ENCODE data around the gene PITPNM3. TPM values are rescaled to one million over a fixed set of nuclear protein-coding genes. Genes with fewer than 3 reads are reported as not detected.

The PITPNM3 gene
- 2.7 and 3.0 TPM in 2 replicates for polyA plus RNA-seq
- 2.9 and 3.2 TPM in 2 replicates for polyA minus RNA-seq

- Histone ChIP-seq H2AFZ (ENCODE audit: low read depth, low read length) (no peak within 1 kb of the TSS), H3K9ac (ENCODE audit: low read length) (peak within 1 kb of the TSS; percentile 55), H3K27me3 (ENCODE audit: insufficient read depth, low read depth, low read length) (peaks cover 31% of the 10 kb centered on the region)
Measured at GRCh38 chr17:6556121-6557039, at the start of gene PITPNM3. Gene PITPNM3 (minus strand): TSS chr17:6556555. CDS start chr17:6556406, 149 bp downstream.

DNA sequence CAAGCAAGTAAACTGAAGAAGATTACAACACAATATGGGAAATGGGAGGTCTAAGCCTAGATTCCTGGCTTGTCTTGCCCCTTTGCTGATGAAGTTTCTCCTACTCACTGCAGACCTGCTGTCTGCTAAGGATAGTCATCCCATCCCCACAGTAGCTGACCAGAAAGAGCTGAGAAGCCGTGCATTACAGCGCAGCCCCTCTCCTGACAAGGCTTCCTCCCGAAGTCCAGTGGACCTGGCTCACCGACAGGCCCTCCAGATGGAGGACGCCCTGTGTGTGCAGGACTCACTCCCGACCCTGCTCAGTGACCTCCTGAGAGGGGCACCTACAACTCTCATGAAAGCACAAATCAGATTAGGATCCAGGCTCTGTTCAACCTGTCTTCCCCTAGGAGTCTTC is 48.8 kb upstream of the PITPNM3 start:
- Histone ChIP-seq H2AFZ (ENCODE audit: low read depth, low read length) (no peak overlapping the region), H3K79me2 (replicated peaks; ENCODE audit: insufficient read depth, low read length) (no peaks in the 10 kb centered on the region), H3K9me3 (ENCODE audit: low read length) (no peaks in the 10 kb centered on the region), H3K9ac (ENCODE audit: low read length) (no peak overlapping the region), H3K27ac (ENCODE audit: low read length) (no peak overlapping the region), H3K27me3 (ENCODE audit: insufficient read depth, low read depth, low read length) (no peaks in the 10 kb centered on the region), H3K4me2 (ENCODE audit: low read length) (no peak overlapping the region), H4K20me1 (ENCODE audit: insufficient read depth) (no peaks in the 10 kb centered on the region), H3K4me3 (ENCODE audit: low read length) (no peak overlapping the region), H3K36me3 (ENCODE audit: insufficient read depth, low read length) (peaks cover 6% of the 10 kb centered on the region), H3F3A (ENCODE audit: insufficient read depth, low read length, poor library complexity, severe bottlenecking) (no peaks in the 10 kb centered on the region), H3K9me2 (ENCODE audit: insufficient read depth, low read length) (no peaks in the 10 kb centered on the region)
- no peak for TF ChIP-seq EZH2 (IDR thresholded peaks at IDR 0.05; ENCODE audit: borderline replicate concordance, insufficient read depth, low read length, poor library complexity, severe bottlenecking)
- TF ChIP-seq TAF1 (IDR thresholded peaks at IDR 0.05; ENCODE audit: low read depth) = no peak
- TF ChIP-seq POLR2AphosphoS5 (IDR thresholded peaks at IDR 0.05) = no peak
- no peak for TF ChIP-seq EP300 (conservative IDR thresholded peaks at IDR 0.05; ENCODE audit: poor library complexity, severe bottlenecking)
- no peak for TF ChIP-seq MXI1 (conservative IDR thresholded peaks at IDR 0.05; ENCODE audit: poor library complexity, severe bottlenecking)
- TF ChIP-seq SMC3 (conservative IDR thresholded peaks at IDR 0.05; ENCODE audit: poor library complexity) = no peak
- no peak for TF ChIP-seq REST (IDR thresholded peaks at IDR 0.05; ENCODE audit: borderline replicate concordance)
- no peak for TF ChIP-seq RAD21 (conservative IDR thresholded peaks at IDR 0.05)

More at GRCh38 chr17:6556121-6557039, at the start of gene PITPNM3:
- no peaks in the 10 kb centered on the region for H3K36me3 ChIP-seq (ENCODE audit: insufficient read depth, low read length)
- H3K4me3 ChIP-seq (ENCODE audit: low read length) = peak within 1 kb of the TSS; percentile 67
- no peaks in the 10 kb centered on the region for H3F3A ChIP-seq (ENCODE audit: insufficient read depth, low read length, poor library complexity, severe bottlenecking)
- TF ChIP-seq POLR2AphosphoS5 (IDR thresholded peaks at IDR 0.05) (no peak), REST (IDR thresholded peaks at IDR 0.05; ENCODE audit: borderline replicate concordance) (no peak), EZH2 (IDR thresholded peaks at IDR 0.05; ENCODE audit: borderline replicate concordance, insufficient read depth, low read length, poor library complexity, severe bottlenecking) (no peak), SMC3 (conservative IDR thresholded peaks at IDR 0.05; ENCODE audit: poor library complexity) (no peak), TAF1 (IDR thresholded peaks at IDR 0.05; ENCODE audit: low read depth) (no peak), RAD21 (conservative IDR thresholded peaks at IDR 0.05) (no peak), EP300 (conservative IDR thresholded peaks at IDR 0.05; ENCODE audit: poor library complexity, severe bottlenecking) (no peak), MXI1 (conservative IDR thresholded peaks at IDR 0.05; ENCODE audit: poor library complexity, severe bottlenecking) (no peak)
- TF ChIP-seq, protein P1, sequence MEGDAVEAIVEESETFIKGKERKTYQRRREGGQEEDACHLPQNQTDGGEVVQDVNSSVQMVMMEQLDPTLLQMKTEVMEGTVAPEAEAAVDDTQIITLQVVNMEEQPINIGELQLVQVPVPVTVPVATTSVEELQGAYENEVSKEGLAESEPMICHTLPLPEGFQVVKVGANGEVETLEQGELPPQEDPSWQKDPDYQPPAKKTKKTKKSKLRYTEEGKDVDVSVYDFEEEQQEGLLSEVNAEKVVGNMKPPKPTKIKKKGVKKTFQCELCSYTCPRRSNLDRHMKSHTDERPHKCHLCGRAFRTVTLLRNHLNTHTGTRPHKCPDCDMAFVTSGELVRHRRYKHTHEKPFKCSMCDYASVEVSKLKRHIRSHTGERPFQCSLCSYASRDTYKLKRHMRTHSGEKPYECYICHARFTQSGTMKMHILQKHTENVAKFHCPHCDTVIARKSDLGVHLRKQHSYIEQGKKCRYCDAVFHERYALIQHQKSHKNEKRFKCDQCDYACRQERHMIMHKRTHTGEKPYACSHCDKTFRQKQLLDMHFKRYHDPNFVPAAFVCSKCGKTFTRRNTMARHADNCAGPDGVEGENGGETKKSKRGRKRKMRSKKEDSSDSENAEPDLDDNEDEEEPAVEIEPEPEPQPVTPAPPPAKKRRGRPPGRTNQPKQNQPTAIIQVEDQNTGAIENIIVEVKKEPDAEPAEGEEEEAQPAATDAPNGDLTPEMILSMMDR (IDR thresholded peaks at IDR 0.05; ENCODE audit: poor library complexity, severe bottlenecking) = no peak
- no peak within 1 kb of the TSS for H3K27ac ChIP-seq (ENCODE audit: low read length)
- peak within 1 kb of the TSS; percentile 15 for H3K4me2 ChIP-seq (ENCODE audit: low read length)
- H3K79me2 ChIP-seq (replicated peaks; ENCODE audit: insufficient read depth, low read length) = no peaks in the 10 kb centered on the region
- H4K20me1 ChIP-seq (ENCODE audit: insufficient read depth) = no peaks in the 10 kb centered on the region
- no peaks in the 10 kb centered on the region for H3K9me2 ChIP-seq (ENCODE audit: insufficient read depth, low read length)
- H3K9me3 ChIP-seq (ENCODE audit: low read length) = no peaks in the 10 kb centered on the region
